ENCODE data around the gene MDM4.
"Not testable (repeated sequence)": the region's sequence is repeated elsewhere in the genome, so short reads cannot be mapped to it uniquely, and the experiment has no call there.

Gene MDM4

GRCh38 chr1:204506969-204507316, 9.3 kb upstream of the MDM4 start:
- TF ChIP-seq JUND (IDR thresholded peaks at IDR 0.05; ENCODE audit: low read depth): peak; percentile 40; the same call in 1 of the 2 replicates
- DNase-seq (ENCODE audit: low read depth in 1 of 2, low spot score in 1 of 2): peak in 1 of 2 experiments; percentile 93

GRCh38 chr1:204507317-204508105, 8.7 kb upstream of the MDM4 start:
- no peak for TF ChIP-seq JUND (IDR thresholded peaks at IDR 0.05; ENCODE audit: low read depth)
- in situ Hi-C loops (cut with HindIII; ENCODE audit: low pct_unique_long_range_greater_than_20kb, low sequenced_read_pairs): no loop called here
- DNase-seq (ENCODE audit: low read depth in 1 of 2, low spot score in 1 of 2): peak in 1 of 2 experiments; percentile 76

More at GRCh38 chr1:204506969-204507316, 9.3 kb upstream of the MDM4 start:
- in situ Hi-C loops (cut with HindIII; ENCODE audit: low pct_unique_long_range_greater_than_20kb, low sequenced_read_pairs): no loop called here

GRCh38 chr1:204509186-204509635, 7.0 kb upstream of the MDM4 start:
- DNase-seq (ENCODE audit: low read depth in 1 of 2, low spot score in 1 of 2): no peak
- TF ChIP-seq JUND (IDR thresholded peaks at IDR 0.05; ENCODE audit: low read depth): no peak
- in situ Hi-C loops (cut with HindIII; ENCODE audit: low pct_unique_long_range_greater_than_20kb, low sequenced_read_pairs): no loop called here

GRCh38 chr1:204511366-204511765, 4.8 kb upstream of the MDM4 start:
- no peak for TF ChIP-seq JUND (IDR thresholded peaks at IDR 0.05; ENCODE audit: low read depth)
- in situ Hi-C loops (cut with HindIII; ENCODE audit: low pct_unique_long_range_greater_than_20kb, low sequenced_read_pairs): no loop called here
- DNase-seq (ENCODE audit: low read depth in 1 of 2, low spot score in 1 of 2): no peak

GRCh38 chr1:204513117-204513716, 3.0 kb upstream of the MDM4 start:
- in situ Hi-C loops (cut with HindIII; ENCODE audit: low pct_unique_long_range_greater_than_20kb, low sequenced_read_pairs): no loop called here
- no peak for DNase-seq (ENCODE audit: low read depth in 1 of 2, low spot score in 1 of 2)
- no peak for TF ChIP-seq JUND (IDR thresholded peaks at IDR 0.05; ENCODE audit: low read depth)

GRCh38 chr1:204514828-204515227, 1.4 kb upstream of the MDM4 start:
- in situ Hi-C loops (cut with HindIII; ENCODE audit: low pct_unique_long_range_greater_than_20kb, low sequenced_read_pairs): no loop called here
- DNase-seq (ENCODE audit: low read depth in 1 of 2, low spot score in 1 of 2): no peak
- TF ChIP-seq JUND (IDR thresholded peaks at IDR 0.05; ENCODE audit: low read depth): no peak

GRCh38 chr1:204517382-204517781, 1.2 kb downstream of the MDM4 start:
- DNase-seq (ENCODE audit: low read depth in 1 of 2, low spot score in 1 of 2); in situ Hi-C loops (cut with HindIII; ENCODE audit: low pct_unique_long_range_greater_than_20kb, low sequenced_read_pairs): not testable (repeated sequence)

- in situ Hi-C loops (cut with HindIII; ENCODE audit: low pct_unique_long_range_greater_than_20kb, low sequenced_read_pairs): no loop called here
- DNase-seq (ENCODE audit: low read depth in 1 of 2, low spot score in 1 of 2): peak in 1 of 2 experiments; percentile 21
- TF ChIP-seq JUND (IDR thresholded peaks at IDR 0.05; ENCODE audit: low read depth): no peak
Measured at GRCh38 chr1:204520834-204521709, 4.9 kb downstream of the MDM4 start.

- in situ Hi-C loops (cut with HindIII; ENCODE audit: low pct_unique_long_range_greater_than_20kb, low sequenced_read_pairs); DNase-seq (ENCODE audit: low read depth in 1 of 2, low spot score in 1 of 2): not testable (repeated sequence)
Measured at GRCh38 chr1:204521941-204522521, 5.8 kb downstream of the MDM4 start.

- in situ Hi-C loops (cut with HindIII; ENCODE audit: low pct_unique_long_range_greater_than_20kb, low sequenced_read_pairs): no loop called here
- no peak for DNase-seq (ENCODE audit: low read depth in 1 of 2, low spot score in 1 of 2)
- TF ChIP-seq JUND (IDR thresholded peaks at IDR 0.05; ENCODE audit: low read depth): no peak
Measured at GRCh38 chr1:204523605-204524215, 7.5 kb downstream of the MDM4 start.

- no peak for DNase-seq (ENCODE audit: low read depth in 1 of 2, low spot score in 1 of 2)
- in situ Hi-C loops (cut with HindIII; ENCODE audit: low pct_unique_long_range_greater_than_20kb, low sequenced_read_pairs): no loop called here
- no peak for TF ChIP-seq JUND (IDR thresholded peaks at IDR 0.05; ENCODE audit: low read depth)
Measured at GRCh38 chr1:204524986-204525385, 8.8 kb downstream of the MDM4 start.

GRCh38 chr1:204528241-204528640, 12.0 kb downstream of the MDM4 start:
- in situ Hi-C loops (cut with HindIII; ENCODE audit: low pct_unique_long_range_greater_than_20kb, low sequenced_read_pairs): no loop called here
- no peak for TF ChIP-seq JUND (IDR thresholded peaks at IDR 0.05; ENCODE audit: low read depth)
- no peak for DNase-seq (ENCODE audit: low read depth in 1 of 2, low spot score in 1 of 2)

Measured in T47D (cell line).